GM21360 (cell line): ENCODE measurements around the gene LHX4.

Source experiments
- ATAC-seq: cut with Tn5 transposase; IDR thresholded peaks from one replicate; pipeline ENCODE4 v1.9.1; 2021; ENCODE audit warnings: mild to moderate bottlenecking, moderate library complexity; ENCODE audit not compliant: unreplicated experiment

LHX4 gene

DNA sequence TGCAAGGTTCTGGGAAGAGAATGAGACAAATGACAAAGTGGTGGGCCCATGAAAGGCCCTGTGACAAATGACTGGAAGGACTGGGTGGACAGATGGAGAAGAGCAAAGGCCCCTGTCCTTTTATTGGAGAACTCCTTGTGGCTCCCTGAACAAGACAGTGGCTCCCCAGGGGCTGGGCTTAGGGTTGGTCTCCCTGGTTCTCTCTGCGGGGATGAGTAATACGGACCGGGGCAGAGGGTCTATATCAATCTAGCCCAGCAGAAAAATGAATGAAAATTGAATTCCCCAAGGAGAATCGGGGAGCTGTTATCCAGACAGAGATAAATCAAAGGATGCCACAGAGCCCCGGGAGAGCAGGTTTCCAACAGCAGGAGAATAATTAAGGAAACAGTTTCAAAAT is 5.2 kb upstream of the LHX4 start:
- no peak for ATAC-seq

DNA sequence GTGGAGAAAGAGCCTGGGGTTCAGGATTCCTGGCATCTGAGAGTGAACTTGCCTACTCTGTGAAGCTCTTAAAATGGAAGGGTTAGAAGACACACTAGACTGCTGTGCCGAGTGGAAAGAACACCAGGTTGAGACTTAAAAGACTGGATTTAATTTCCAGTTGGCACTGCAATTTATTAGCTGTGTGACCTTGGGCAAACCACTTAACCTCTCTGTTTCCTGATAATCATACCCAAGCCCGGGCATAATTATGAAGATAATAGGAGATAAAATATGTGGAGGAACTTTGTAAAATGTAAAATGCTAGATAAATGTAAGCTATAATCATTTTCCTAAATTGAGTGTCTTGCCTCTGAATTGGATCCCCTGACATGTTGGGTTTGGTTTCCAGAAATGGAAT is 4.7 kb upstream of the LHX4 start:
- no peak for ATAC-seq

DNA sequence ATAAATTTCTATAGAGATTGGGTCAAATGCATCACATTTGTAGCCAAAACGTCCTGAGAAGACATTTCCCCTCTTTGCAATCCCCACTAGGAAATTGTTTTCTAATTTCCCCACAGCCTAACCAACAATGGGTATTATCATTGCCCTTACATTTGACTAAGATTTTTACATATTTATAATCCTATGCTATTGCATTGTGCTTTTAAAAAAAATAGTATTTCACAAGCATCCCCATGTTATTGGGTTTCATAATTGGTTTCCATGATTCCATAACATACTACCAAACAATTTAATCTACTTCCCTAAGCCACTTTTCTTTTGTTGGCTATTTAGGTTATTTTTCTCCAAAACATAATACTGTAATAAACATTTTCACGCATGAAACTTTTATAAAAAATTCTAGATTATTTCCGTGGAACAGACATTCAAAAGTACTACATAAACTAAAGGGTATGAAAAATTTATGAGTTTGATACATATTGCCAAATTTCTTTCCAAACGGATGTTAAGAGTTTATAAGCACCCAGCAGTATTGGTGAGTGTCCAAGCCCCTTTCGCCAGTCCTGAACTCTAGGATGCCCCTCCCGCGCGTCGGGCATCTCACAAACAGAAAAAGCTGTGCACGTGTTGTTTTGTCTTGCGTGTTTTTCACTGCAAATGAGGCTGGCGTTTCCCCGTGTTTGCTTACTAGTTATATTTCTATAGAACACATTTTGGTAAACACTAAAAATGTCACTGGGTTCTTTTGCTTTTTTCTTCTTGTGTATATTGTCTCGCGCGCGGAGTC is 2.0 kb upstream of the LHX4 start:
- no peak for ATAC-seq

DNA sequence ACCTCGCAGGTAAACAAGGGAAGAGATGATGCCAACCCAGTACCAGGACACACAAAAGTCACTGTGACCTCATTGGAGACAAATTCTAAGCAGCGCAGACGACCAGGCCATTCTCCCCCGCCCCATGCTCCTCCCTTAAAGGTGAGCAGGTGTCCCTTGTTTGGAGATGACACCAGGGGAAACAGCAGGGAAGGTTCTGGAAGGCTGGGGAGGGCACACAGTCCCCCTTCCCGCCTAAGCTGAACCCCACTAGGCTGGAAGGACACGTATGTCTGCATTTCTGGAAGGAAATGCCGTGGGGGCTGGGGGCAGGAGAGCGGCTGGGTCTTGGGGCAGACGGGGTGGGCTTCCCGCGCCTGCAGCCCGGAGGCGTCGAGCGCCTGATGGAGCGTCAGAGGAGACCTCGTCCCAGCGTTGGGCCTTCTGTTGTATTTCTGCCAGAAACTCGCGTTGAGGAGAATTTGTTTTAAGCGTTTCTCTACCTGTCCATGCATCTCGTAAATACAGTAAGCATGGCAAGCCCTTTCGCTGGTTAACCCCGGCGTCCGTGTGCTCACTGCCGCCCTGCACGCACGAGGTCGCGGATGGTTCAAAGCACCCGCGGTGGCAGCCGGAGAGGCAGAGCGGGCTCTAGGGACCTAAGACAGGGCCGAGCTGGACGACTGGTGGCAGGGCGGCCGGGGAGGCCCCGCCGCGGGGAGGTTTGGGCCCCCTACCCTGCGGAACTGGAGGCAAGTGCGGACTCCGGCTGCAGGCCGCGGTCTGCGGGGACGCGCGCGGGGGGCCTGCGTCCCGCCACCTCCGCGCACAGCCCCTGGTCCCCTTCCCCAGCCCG is 1.2 kb upstream of the LHX4 start:
- ATAC-seq, result no peak

DNA sequence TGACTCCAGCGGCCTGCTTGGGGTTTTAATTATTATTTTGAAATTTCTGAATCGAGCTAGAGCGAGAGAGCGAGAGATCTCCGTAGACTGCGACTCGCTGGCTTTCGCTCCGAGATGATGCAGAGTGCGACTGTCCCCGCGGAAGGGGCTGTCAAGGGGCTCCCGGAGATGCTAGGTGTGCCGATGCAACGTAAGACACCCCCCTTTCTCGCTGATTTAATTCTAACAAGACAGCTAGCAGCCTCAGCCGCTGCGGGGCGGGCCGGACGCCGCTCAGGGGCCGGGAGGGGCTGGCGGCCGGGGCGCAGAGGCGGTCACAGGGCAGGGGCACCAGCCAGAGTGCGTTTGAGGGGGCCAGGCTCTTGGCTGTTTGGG is 339 bp downstream of the LHX4 start:
- ATAC-seq, result no peak

DNA sequence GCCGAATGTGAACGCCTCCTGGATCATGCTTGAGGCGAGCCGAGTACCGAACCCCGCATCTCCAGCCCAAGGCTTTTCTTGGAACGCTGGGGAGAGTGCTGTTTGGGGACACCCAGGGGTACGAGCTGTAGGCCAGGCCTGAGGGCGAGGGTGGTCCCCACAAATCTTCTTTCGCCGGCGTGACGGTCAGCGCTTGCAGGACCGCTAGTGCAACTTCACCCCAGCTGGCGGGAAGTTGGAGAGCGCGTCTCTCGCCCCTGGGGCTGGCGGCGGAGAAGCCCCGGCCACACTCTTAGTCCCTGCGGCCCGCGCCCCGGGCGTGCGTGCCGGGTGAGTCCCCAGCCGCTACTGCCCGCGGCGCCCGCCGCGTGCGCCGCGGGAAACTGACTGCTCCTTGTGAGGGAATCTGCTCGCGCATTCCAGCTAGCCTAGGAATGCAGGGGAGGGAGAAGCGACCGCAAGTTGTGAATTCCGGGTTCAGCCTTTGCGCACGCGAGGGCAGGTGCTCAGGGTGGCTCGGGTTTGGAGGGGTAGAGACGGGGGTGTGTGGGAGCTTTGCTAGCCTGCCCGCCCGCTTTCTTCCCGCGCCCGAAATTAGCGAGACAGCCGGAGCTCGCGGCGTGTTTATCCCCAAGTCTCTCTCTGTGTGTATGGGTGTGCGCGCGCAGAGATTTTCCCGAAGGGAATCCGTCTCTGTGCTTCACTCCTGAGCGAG is 884 bp downstream of the LHX4 start:
- no peak for ATAC-seq

DNA sequence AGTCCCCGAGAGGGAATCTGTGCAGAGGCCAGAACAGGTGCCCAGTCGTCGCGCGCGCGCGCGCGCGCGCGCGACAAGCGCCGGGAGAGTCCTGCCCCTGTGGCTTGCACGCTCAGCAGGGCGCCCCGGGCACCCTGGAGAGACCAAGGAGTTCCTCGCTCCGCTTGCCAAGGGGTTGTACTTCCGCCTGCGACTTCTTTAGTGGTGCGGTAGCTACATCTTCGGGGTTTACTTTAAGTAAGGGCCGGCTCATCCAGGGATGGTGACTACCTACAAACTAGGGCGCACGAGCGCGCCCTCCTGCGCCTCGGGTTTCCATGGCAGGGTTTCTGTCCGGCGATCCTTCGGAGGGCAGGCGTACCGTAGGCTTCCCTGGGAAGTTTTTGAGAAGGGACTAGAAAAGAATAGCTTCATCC is 1.4 kb downstream of the LHX4 start:
- no peak for ATAC-seq

DNA sequence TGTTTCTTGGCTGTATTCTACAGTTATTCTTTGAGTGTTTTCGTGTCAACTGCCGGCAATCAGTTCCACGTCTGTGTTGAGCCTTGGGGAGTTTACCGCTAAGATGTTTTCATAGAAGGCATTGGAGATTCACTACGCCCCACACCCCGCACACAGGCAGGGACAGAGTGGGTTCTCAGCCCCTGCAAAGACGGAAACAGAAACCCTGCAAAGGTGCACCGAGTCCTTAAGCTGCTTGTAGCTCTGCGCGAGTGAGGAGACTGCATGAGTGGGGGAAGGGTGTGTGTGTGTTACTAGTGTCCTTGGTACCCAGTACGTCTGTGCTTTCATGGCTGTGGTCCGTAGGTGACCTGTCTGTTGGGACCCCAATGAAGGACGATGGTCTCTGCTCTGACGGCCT is 1.9 kb downstream of the LHX4 start:
- no peak for ATAC-seq

DNA sequence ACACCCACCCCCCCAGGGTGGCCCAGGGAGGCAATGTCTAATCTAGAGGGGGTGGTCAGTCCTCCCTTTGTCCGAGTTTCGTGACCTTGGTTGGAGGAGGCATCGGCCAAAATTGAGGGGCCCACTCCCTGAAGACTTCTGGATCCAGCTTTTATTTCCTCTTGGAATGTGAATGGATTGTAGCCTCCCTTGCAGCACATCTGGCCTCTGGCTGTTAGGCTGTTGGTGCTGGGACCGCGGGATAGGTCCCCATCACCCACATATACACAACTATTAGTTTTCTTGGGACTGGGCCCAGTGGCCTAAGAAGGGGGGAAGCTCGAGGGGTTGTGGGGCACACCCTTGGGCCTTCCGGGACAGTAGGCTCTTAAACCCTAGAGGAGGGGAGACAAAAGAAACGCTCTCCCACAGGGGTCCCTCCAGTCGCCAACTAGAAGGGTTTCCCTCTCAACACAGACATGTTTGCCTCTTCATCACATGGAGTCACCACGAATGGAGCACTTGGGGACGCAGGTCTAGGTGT is 2.5 kb downstream of the LHX4 start:
- no peak for ATAC-seq

DNA sequence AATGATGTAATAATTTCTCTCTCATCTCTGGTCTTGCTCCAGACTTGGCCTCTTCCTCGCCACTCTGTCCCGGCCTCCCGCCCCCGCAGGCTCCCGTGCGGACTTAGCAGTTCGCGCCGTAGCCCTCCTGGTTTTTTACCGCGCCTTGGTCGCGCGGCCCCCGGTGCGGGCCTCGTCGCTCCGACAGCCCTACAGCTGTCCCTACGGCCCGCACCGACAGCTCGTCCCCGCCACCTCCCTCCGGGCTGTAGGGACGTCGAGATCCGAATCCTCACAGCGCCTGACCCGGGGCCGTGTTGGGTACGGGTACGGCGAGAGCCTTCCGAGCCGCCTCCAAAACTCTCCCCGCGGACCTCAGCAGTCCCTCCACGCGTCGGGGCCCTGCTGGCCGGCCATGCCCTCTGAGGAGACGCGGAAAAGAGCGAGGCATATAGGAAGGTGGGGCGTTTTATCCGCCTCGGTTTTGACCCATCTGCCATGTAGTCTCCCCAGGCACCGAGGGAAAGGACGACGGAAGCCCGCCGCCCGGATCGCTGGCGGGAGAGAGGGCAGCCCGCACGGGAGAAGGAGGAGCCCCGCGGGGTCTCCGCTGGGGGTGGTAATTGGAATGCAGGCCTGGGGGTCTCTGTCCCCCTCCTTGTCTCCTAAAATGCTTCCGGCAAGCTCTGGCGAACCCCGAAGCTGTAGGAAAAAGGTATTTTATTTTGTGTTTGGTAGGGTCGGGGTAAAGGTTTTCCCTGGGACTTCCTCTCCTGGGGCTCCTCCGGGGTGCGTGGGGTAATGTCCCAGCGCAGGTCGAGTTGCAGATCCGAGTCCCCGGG is 3.3 kb downstream of the LHX4 start:
- ATAC-seq, result no peak

DNA sequence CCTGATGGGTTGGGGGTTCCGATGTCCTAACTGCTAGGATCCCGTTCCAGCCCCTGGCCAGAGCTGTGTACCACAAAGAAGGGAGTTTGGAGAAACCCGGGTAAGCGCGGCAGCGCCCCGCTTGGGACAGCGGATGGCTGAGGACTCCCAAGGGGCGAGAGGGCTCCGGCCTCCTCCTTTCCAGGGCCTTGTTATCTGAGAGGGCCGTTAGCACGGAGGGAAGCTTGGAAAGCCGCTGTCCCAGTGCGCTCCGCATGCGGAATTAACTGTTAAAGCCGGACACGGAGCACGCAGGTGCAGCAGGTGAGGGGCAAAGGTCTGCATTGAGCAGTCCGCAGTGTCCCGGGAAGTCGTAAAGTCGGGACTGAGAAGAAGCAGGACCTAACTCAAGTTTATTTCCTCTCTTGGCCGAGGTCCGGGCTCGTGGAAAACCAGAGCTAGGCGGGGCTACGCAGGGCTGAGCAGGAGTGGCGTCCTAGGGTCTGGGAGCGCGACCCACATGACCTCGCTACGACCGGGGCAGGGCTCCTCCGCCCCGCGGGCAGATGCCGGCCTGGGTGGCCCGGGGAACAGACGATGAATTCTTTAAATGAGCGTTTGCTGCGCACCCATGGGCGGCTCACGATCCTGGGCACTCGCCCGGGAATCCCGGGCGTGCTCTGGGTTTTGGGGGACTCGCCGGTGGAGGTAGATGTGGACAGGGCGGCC is 4.5 kb downstream of the LHX4 start:
- ATAC-seq, result no peak

DNA sequence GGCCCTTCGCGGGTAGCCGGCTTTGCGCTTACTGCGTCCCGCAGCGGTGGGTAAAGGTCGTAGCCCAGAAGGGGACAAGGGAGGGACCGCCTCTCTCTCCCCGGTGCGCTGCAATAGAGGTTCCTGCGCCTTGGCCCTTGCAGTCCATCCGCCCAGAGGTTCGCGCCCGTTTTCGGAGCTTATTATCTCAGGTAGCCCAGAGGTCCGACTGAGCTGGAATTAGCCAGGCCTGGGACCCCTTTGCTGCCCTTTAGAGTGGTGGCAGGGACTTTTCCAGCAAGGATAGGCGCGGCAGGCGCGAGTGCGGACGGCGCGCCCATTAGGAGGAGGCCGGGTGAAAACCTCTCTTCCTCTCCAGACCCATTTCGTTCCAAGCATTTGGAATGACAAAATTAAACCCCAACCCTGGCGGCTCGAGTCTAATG is 5.0 kb downstream of the LHX4 start:
- no peak for ATAC-seq

DNA sequence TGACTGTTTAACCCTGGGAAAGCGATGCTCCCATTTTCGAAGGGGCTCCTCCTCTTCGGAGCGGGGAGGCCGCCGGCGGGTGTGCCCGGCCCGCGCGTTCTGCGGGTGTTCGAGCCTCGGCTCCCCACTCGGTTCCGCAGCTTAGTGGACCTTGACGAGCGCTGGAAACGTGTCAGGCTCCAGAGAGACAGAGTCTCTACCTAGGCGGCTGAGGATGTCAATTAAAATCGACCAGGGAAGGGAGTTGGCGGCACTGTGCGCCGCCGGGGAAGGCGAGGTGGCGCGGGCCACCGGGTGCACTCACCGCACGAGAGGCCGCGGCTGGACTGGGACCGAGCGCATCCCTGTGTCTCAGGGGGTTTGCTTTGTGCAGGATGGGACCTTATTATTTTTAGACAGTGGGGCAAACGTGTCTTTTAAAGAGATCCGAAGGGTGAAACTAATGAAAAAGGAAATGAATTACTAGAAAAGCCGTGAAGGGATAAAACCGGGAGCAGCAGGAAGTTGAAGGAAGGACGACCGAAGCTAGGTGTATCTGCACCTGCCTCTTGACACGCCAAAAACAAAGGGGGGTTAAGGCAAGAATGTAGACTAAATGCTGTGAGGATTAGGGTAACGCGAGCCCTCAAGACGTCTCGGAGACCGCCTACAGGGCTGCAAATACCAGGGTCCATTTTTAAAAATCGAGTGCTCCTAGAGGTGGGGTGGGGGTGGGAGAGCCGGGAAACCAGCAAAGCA is 5.6 kb downstream of the LHX4 start:
- ATAC-seq, result no peak

DNA sequence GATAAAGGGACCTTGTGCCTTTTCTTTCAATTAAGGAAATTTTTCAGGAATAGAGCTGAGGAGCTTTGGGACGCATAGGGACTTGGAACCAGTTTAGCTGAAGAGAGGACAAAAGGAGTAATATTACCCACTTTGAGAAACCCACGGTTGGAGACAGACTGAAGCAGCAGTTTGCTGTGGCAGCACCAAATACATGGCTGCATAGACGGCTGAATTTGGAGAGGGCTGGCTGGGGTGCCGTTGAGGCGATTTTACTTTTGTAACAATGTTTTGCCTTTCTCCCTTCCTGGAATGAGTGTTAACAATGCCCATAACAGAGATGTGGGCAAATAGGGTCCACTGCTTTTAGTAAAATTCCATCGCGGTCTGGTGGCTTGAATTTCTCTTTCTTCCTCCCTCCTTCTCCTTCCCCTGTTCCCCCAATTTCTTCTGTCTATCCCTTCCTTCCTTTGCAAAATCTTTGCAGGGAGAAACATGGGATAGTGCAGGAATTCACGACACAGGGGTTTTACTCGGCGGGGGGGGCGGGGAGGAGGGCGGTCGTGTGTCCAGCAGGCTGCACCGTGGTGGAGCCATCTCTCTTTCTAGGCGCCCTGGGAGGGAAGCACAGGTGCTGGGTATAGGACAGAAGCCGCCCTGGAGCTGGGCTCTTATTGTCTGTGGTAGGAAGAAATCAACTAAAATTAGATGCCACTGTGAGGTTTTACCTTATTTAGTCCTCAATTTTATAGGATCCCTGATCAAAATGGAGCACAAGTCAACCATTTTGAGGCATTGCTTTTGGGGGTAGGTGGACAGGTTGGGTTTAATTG is 6.8 kb downstream of the LHX4 start:
- no peak for ATAC-seq

DNA sequence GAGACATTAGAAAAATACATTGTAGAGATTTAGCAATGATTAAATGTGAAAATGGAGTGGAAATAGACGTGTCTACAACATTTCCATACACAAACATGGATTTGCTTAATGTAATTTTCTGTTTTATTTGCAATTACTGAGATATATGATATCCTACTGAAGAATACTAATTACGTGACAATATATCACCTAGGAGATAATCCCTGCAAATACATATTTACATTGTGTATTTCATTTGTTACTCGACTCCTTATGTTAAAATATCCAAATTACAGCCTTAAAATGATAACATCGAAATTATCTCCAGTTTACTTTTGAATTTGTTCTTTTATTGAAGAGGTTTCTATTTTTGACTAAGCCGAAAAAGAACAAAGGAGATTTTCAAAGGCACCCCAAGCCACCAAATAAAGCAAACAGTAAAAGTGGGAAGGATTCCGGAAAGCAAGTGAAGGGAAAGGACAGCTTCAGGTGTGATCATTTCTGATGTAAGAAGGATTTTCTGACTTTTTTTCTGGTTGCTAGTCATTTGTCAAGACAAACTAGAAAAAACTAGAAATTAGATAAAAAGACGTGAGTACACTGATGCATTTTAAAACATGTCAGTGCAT is 7.9 kb downstream of the LHX4 start:
- no peak for ATAC-seq

DNA sequence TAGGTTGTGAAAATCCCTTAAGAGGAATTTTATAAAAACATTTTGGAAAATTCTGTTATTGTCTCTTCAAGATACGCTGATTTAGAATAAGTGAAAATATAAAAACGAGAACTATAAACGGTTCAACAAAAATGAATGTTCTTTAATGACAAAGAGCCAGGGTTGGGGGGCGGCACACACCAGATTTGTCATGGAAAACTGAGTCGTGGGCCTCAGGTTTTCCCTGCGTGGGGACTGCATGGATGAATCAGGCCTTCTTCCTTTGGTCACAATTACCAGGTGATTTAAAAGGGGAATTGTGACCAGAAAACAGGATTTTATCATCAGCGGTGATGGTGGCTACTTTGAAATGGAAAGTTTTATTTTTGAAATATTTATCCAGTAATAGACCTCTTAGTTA is 8.6 kb downstream of the LHX4 start:
- ATAC-seq, result no peak

DNA sequence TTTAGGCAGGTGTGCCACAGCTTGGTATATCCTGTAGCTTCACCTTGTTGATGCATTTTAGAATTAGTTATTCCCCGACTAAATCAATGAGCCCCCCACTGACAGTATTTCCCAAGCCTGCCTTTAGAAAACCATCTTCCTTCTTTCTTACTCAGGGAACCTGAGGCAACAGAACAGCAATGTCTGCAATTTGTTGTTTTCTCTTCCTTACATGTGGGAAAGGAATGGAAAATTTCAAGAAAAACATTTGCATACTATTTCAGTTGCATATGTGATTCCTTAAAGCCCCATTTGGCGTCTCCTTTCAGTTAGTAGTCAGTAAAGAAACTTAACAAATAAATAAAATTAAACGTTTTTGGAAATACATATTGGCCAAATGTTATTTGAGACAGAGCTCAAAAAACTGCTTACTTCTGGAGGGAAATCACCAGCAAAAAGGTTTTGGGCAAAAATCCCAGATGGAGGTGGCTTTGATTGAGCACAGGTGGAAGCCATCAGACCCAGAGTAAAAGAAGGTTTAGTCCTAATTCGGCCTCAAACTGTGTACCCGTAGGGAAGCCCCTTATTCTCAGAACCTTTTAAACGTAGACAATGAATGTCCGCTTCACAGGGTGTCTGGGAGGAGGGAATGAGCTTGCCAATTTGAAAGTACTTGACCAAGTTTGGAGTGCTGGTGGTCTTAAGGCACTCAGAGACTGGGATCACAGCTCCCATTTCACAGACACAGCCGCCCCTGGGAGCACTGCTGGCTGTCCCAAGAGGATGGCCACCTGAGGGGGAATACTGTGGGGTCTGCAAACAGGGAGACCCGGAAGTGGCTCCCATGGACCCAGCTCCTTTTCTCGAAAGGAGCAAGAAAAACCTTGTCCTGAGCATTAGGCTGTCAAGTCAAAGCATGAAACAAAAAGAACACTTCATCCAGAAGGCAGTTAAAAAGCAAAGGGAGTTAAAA is 9.4 kb downstream of the LHX4 start:
- ATAC-seq, result no peak
